MM.1S (cell line): ENCODE data around the gene FRAS1.

ENCODE experiments used
- EZH2 ChIP-seq: fragments of 300-600 bp; sonication (generic); optimal IDR thresholded peaks from 2 replicates; pipeline ENCODE3; 2017; ENCODE audit warnings: low read depth, mild to moderate bottlenecking, antibody characterized with exemption, low read length, mixed read lengths
- EZH2phosphoT487 ChIP-seq: fragments of 300-600 bp; sonication (generic); IDR thresholded peaks from 2 replicates; pipeline ENCODE4 v1.6.1; 2018; ENCODE audit warnings: antibody characterized with exemption, low read length
- TF ChIP-seq, protein P1 (sequence below): fragments of 300-600 bp; sonication (generic); IDR thresholded peaks from 2 replicates; pipeline ENCODE4 v1.5.1; 2016; ENCODE audit warnings: antibody characterized with exemption, low read length, mixed read lengths

DNA sequence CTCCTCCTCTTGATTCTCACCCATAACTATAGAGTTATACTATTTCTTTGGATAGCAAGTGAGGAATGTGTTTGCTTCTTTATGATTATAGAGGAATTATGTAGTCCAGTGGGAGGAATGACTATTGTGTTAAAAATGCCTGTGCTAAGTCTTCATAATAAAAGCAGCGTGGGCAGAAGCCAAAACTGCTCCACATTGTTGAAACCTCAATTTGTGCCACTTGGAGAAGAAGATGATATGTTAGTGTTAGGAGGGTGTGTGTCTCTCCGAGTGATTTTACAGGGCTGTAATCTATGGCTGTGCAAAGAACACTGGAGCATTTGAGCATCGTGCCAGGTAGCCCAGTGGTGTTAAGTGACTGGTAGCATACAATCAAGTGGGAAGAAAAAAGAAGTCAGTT is 74.3 kb downstream of the FRAS1 start:
- TF ChIP-seq, protein P1, sequence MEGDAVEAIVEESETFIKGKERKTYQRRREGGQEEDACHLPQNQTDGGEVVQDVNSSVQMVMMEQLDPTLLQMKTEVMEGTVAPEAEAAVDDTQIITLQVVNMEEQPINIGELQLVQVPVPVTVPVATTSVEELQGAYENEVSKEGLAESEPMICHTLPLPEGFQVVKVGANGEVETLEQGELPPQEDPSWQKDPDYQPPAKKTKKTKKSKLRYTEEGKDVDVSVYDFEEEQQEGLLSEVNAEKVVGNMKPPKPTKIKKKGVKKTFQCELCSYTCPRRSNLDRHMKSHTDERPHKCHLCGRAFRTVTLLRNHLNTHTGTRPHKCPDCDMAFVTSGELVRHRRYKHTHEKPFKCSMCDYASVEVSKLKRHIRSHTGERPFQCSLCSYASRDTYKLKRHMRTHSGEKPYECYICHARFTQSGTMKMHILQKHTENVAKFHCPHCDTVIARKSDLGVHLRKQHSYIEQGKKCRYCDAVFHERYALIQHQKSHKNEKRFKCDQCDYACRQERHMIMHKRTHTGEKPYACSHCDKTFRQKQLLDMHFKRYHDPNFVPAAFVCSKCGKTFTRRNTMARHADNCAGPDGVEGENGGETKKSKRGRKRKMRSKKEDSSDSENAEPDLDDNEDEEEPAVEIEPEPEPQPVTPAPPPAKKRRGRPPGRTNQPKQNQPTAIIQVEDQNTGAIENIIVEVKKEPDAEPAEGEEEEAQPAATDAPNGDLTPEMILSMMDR: no peak
- TF ChIP-seq EZH2phosphoT487: no peak
- no peak for TF ChIP-seq EZH2
